Choroid plexus epithelial cell (primary cell): ENCODE results near the gene SAMHD1.
"Not testable (repeated sequence)": the region's sequence is repeated elsewhere in the genome, so short reads cannot be mapped to it uniquely, and the experiment has no call there.

Experiments
- DNase-seq: peaks from one replicate; pipeline ENCODE4 v3.0.0-alpha.2; 2010; ENCODE audit warnings: low read depth
- H3K4me3 ChIP-seq: 2 replicates; pipeline ENCODE4 v1.5.1; 2011; ENCODE audit warnings: low read depth, mild to moderate bottlenecking, control low read depth, low read length, moderate library complexity
- TF ChIP-seq, protein P1 (sequence below): conservative IDR thresholded peaks from 2 replicates; pipeline ENCODE4 v1.5.1; 2011; ENCODE audit warnings: low read depth, mild to moderate bottlenecking, control low read depth, inconsistent platforms, low read length, moderate library complexity

SAMHD1 gene

DNA sequence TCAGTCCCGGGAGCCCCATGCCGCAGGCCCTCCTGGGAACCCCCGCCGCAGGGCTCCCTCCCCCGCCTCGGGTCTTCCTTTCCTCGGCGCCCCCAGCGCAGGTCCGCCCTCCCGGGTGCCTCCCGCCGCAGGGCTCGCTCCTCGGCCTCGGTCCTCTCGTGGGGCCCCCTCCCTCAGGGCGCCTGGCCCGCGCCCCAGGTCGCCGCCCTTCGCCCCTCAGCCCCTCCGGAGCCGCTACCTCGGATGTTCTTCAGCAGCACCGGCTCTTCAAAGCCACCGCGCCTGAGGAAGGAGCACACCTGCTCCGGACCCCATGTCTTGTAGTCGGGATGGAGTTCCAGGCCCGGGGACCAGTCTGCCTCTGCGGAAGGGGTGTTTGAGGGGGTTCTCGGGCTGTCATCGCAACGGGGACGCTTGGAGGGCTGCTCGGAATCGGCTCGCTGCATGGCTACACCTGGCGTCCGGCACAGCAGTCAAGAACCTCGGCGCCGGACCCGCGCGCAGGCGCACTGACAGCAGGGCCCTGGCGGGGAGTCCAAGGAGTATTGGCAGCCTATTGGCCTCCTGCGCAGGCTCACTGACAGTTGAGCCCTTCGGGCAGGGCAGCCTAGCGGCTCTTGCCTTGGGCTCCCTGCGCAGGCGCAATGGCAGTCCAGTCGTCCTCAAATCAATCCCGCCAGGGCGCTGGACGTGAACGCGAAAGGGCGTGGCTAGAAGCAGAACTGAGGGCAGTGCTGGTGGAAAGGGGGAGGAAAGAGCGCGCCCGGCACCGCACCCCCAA is at the start of gene SAMHD1:
TSS of gene SAMHD1 (minus strand) at position 511 of the 781 bp plus-strand sequence. CDS start at position 446, 65 bp downstream.
- peak; percentile 99 for DNase-seq
- TF ChIP-seq, protein P1, sequence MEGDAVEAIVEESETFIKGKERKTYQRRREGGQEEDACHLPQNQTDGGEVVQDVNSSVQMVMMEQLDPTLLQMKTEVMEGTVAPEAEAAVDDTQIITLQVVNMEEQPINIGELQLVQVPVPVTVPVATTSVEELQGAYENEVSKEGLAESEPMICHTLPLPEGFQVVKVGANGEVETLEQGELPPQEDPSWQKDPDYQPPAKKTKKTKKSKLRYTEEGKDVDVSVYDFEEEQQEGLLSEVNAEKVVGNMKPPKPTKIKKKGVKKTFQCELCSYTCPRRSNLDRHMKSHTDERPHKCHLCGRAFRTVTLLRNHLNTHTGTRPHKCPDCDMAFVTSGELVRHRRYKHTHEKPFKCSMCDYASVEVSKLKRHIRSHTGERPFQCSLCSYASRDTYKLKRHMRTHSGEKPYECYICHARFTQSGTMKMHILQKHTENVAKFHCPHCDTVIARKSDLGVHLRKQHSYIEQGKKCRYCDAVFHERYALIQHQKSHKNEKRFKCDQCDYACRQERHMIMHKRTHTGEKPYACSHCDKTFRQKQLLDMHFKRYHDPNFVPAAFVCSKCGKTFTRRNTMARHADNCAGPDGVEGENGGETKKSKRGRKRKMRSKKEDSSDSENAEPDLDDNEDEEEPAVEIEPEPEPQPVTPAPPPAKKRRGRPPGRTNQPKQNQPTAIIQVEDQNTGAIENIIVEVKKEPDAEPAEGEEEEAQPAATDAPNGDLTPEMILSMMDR, result no peak
- peak within 1 kb of the TSS; percentile 94 for H3K4me3 ChIP-seq

DNA sequence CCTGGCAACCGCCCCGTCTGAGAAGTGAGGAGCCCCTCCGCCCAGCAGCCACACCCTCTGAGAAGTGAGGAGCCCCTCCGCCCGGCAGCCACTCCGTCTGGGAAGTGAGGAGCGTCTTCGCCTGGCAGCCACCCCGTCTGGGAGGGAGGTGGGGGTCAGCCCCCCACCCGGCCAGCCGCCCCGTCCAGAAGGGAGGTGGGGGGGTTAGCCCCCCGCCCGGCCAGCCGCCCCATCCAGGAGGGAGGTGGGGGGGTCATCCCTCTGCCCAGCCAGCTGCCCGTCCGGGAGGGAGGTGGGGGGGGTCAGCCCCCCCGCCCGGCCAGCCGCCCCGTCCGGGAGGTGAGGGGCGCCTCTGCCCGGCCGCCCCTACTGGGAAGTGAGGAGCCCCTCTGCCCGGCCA is 48.7 kb upstream of the SAMHD1 start:
- not testable (repeated sequence) for DNase-seq, H3K4me3 ChIP-seq

DNA sequence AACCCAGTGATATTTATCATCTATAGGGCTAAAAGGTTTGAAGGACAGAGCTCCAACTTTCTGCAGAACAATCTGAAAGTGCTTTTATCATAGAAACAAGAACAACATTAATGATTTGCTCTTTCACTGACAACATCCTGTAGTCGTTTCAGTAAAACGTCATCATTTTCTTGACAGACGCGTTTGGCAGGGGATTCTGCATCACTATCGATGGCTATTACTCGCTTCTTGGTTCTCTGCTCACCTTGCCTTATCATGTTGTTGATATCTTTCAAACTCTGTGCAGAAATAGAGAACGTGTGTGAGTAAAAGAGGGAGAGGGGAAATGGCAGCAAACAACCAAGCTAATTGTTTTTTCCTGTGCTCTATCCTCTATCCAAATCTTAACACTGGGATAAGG is 47.1 kb upstream of the SAMHD1 start:
- DNase-seq, result no peak
- TF ChIP-seq, protein P1, result no peak
- no peak overlapping the region for H3K4me3 ChIP-seq

DNA sequence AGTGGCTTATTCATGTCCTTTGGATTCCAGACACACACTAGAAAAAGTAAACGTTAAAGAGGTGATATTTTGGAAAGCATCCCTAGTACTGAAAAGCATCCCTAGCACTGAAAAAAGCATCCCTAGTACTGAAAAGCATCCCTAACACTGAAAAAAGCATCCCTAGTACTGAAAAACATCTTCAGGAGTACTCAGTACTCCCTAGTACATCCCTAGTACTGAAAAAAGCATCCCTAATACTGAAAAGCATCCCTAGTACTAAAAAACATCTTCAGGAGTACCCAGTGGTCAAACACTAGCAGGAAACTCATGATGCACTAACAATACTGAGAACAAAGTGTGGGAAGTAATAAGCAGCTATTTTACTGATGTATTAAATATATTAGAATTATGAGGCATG is 45.6 kb upstream of the SAMHD1 start:
- TF ChIP-seq, protein P1, result no peak
- no peak for DNase-seq
- H3K4me3 ChIP-seq, result no peak overlapping the region

DNA sequence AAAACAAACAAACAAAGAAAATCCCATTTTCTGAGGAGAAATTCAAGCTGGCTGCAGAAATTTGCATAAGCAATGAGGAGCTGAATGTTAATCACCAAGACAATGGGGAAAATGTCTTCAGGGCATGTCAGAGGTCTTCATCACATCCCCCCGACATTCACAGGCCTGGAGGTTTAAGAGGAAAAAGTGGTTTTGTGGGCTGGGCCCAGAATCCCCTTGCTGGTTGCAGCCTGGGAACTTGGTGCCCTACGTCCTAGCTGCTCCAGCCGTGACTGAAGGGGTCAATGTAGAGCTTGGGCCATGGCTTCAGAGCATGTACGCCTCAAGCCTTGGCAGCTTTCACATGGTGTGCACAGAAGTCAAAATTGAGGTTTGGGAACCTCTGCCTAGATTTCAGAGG is 42.7 kb upstream of the SAMHD1 start:
- not testable (repeated sequence) for DNase-seq

DNA sequence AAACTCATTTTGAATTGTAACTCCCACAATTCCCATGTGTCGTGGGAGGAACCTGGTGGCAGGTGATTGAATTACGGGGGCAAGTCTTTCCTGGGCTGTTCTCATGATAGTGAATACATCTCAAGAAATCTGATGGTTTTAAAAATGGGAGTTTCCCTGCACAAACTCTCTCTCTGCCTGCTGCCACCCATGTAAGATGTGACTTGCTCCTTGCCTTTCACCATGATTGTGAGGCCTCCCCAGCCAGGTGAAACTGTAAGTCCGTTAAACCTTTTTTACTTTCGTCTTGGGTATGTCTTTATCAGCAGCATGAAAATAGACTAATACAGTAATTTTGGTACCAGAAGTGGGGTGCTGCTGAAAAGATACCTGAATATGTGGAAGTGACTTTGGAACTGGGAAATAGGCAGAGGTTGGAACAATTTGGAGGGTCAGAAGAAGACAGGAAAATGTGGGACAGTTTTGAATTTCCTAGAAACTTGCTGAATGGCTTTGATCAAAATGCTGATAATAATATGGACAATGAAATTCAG is 41.4 kb upstream of the SAMHD1 start:
- H3K4me3 ChIP-seq, result no peak overlapping the region
- TF ChIP-seq, protein P1, result no peak
- no peak for DNase-seq

More for the DNA sequence above, 42.7 kb upstream of the SAMHD1 start:
- not testable (repeated sequence) for H3K4me3 ChIP-seq

DNA sequence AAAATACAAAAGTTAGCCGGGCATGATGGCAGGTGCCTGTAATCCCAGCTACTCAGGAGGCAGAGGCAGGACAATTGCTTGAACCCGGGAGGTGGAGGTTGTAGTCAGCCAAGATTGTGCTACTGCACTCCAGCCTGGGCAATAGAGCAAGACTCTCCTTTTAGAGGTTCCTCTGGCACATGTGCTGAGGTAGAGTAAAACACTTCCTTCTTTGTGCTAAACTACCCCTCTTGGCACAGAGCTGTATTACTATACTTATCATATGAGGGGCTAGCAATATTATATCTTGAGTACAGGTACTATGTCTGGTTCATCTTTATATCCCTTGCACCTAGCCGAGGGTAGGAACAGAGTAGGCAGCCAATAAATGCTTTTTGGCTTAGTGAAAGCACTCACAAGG is 40.2 kb upstream of the SAMHD1 start:
- TF ChIP-seq, protein P1, result no peak
- DNase-seq, result no peak

DNA sequence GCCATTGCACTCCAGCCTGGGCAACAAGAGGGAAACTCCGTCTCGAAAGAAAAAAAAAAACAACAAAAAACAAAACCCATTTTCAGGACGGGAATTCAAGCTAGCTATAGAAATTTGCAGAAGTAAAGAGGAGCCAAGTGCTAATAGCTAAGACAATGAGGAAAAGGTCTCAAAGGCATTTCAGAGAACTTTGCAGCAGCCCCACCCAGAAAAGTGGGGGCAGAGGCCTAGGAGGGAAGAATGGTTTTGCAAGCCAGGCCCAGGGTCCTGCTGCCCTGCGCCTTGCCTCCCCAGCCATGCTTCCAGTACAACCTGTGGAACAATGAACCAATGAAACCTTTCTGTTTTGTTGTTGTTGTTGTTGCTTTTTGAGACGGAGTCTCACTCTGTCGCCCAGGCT is 38.3 kb upstream of the SAMHD1 start:
- TF ChIP-seq, protein P1, result no peak
- DNase-seq, result no peak
- no peak overlapping the region for H3K4me3 ChIP-seq

More for the DNA sequence above, 40.2 kb upstream of the SAMHD1 start:
- H3K4me3 ChIP-seq, result no peak overlapping the region
